Measurements from ENCODE around the gene KRT31.

- TF ChIP-seq CTCF (conservative IDR thresholded peaks at IDR 0.05) (no peak), ZFX (IDR thresholded peaks at IDR 0.05) (no peak)
Measured at GRCh38 chr17:41366070-41366469, 31.3 kb downstream of the KRT31 start.
